GM12878 (cell line): ENCODE data around the gene RPL7A. TPM values are rescaled to one million over a fixed set of nuclear protein-coding genes. Genes with fewer than 3 reads are reported as not detected.

Experiments used
- ATAC-seq: fragments of 200-7000 bp; cut with Tn5 transposase; 3 replicates; pipeline ENCODE4 v1.9.1; 2020; ENCODE audit warnings: mild to moderate bottlenecking, moderate library complexity
- BruUV-seq: library from RNA; stranded (reverse); fragments of 400-500 nt; replicated peaks from 2 replicates; lab custom pipeline; 2021; lab: Mats Ljungman, UMichigan
- CTCF ChIA-PET: fragments of 300-600 bp; sonication (Branson Sonifier 250); formaldehyde crosslinking; extraction: SDS; loops from one replicate; lab custom pipeline; 2021; ENCODE audit warnings: inconsistent platforms; lab: Yijun Ruan, JAX
- POLR2A ChIA-PET: fragments of 350-600 bp; formaldehyde crosslinking; extraction: SDS; loops from one replicate; lab custom pipeline; 2021; ENCODE audit warnings: inconsistent platforms; lab: Charles Lee
- RAD21 ChIA-PET: fragments of 300-600 bp; sonication (Branson Sonifier 250); formaldehyde crosslinking; loops from one replicate; lab custom pipeline; 2023; ENCODE audit warnings: antibody characterized with exemption; ENCODE audit not compliant: unreplicated experiment; lab: Charles Lee
- SMC1A ChIA-PET: fragments of 300-600 bp; sonication (Branson Sonifier 250); formaldehyde crosslinking; loops from one replicate; lab custom pipeline; 2023; ENCODE audit not compliant: unreplicated experiment, uncharacterized antibody; lab: Charles Lee
- DNase-seq: peaks from one replicate; pipeline ENCODE4 v3.0.0-alpha.2; 2011; ENCODE audit warnings: low read depth, low spot score
- FAIRE-seq: peaks from 3 replicates; lab custom pipeline; 2011; peaks lifted over from hg19 to GRCh38; lab: Jason Lieb, UNC
- H2AFZ ChIP-seq: 2 replicates; pipeline ENCODE4 v1.6.0; 2011; ENCODE audit warnings: low read depth, low read length, control low read depth; ENCODE audit not compliant: control insufficient read depth
- H3K27ac ChIP-seq: 2 replicates; pipeline ENCODE4 v1.5.1; 2011; ENCODE audit warnings: control low read depth; ENCODE audit not compliant: control insufficient read depth, insufficient read depth
- H3K27me3 ChIP-seq, 2 experiments: replicated peaks in 1 of 2; 2 replicates each; pipeline versions ENCODE4 v1.6.0 to v1.6.1; 2011; ENCODE audit warnings: low read length in 1 of 2; ENCODE audit not compliant: control insufficient read depth in 2 of 2, insufficient read depth in 2 of 2
- H3K36me3 ChIP-seq, 2 experiments: 2 replicates each; pipeline ENCODE4 v1.5.1; 2011; ENCODE audit warnings: low read length in 1 of 2; ENCODE audit not compliant: control insufficient read depth in 2 of 2, insufficient read depth in 2 of 2
- H3K4me1 ChIP-seq: 2 replicates; pipeline ENCODE4 v1.6.1; 2011; ENCODE audit warnings: mild to moderate bottlenecking, low read length, moderate library complexity, mixed read lengths; ENCODE audit not compliant: control insufficient read depth, insufficient read depth
- H3K4me2 ChIP-seq: 2 replicates; pipeline ENCODE4 v1.6.0; 2011; ENCODE audit warnings: control low read depth; ENCODE audit not compliant: control insufficient read depth, insufficient read depth
- H3K4me3 ChIP-seq: fragments of 200-600 bp; sonication (generic); 2 replicates; pipeline ENCODE4 v1.5.1; 2016
- H3K79me2 ChIP-seq: 2 replicates; pipeline ENCODE4 v1.6.0; 2011; ENCODE audit warnings: low read length; ENCODE audit not compliant: control insufficient read depth, insufficient read depth
- H3K9ac ChIP-seq: 2 replicates; pipeline ENCODE4 v1.8.0; 2011; ENCODE audit warnings: low read length, control low read depth, mixed read lengths; ENCODE audit not compliant: control insufficient read depth, insufficient read depth
- H3K9me3 ChIP-seq: replicated peaks from 3 replicates; pipeline ENCODE4 v1.5.1; 2011; ENCODE audit warnings: mild to moderate bottlenecking, low read length; ENCODE audit not compliant: control insufficient read depth, insufficient read depth
- H4K20me1 ChIP-seq: 2 replicates; pipeline ENCODE4 v1.6.0; 2011; ENCODE audit not compliant: control insufficient read depth, insufficient read depth
- GABPA ChIP-seq: IDR thresholded peaks from 2 replicates; pipeline ENCODE4 v1.6.1; 2014; ENCODE audit warnings: antibody characterized with exemption, low read depth, mild to moderate bottlenecking, inconsistent platforms
- IKZF2 ChIP-seq, 2 experiments: fragments of 450-650 bp; IDR thresholded peaks; 2 replicates each; pipeline ENCODE4 v1.6.1; 2017; ENCODE audit warnings: mild to moderate bottlenecking in 2 of 2, moderate library complexity in 2 of 2
- IRF4 ChIP-seq: IDR thresholded peaks from 2 replicates; pipeline ENCODE4 v1.6.1; 2011; ENCODE audit warnings: low read depth, low read length
- LARP7 ChIP-seq: fragments of 450-650 bp; IDR thresholded peaks from 2 replicates; pipeline ENCODE4 v1.6.1; 2017; ENCODE audit warnings: mild to moderate bottlenecking
- NBN ChIP-seq: fragments of 450-650 bp; IDR thresholded peaks from 2 replicates; pipeline ENCODE4 v1.6.1; 2016
- RAD51 ChIP-seq: fragments of 450-650 bp; IDR thresholded peaks from 2 replicates; pipeline ENCODE4 v1.6.1; 2016; ENCODE audit warnings: moderate library complexity, mild to moderate bottlenecking, inconsistent platforms
- SIN3A ChIP-seq: IDR thresholded peaks from 2 replicates; pipeline ENCODE4 v1.6.1; 2012; ENCODE audit warnings: low read depth, low read length, improper control_type of control experiment
- WRNIP1 ChIP-seq: IDR thresholded peaks from 2 replicates; pipeline ENCODE4 v1.6.1; 2011; ENCODE audit warnings: low read depth, low read length, improper control_type of control experiment, borderline replicate concordance
- ZZZ3 ChIP-seq: IDR thresholded peaks from 2 replicates; pipeline ENCODE4 v1.6.1; 2011; ENCODE audit warnings: low read depth; ENCODE audit not compliant: control insufficient read depth, insufficient read length
- WGBS: methylation state at CpG from one replicate; pipeline ENCODE4 v1.1.6; 2016; ENCODE audit warnings: low lambda C conversion rate; ENCODE audit not compliant: insufficient replicate concordance, insufficient coverage; ENCODE audit errors: missing lambda C conversion rate; 5-methylcytosine and 5-hydroxymethylcytosine counted together
- in situ Hi-C: fragments of 300-500 bp; cut with MboI; formaldehyde crosslinking; loops from 9 replicates; pipeline ENCODE4 v1.14.3; 2018; ENCODE audit warnings: mixed read lengths
- intact Hi-C: fragments of 100-400 bp; cut with micrococcal nuclease; formaldehyde crosslinking; loops from one replicate; pipeline ENCODE4 v1.14.2; 2022; ENCODE audit not compliant: unreplicated experiment
- polyA plus RNA-seq, 11 experiments: library from polyadenylated mRNA; depleted of rRNA in 4 of 11; unstranded in 6 of 11; stranded (reverse) in 5 of 11; fragments of >200 nt; fragmentation: Nextera tagmentation in 4 of 11; fragmentation: Illumina TruSeq in 1 of 11; extraction: Ambion mirVana in 4 of 11; extraction: Trizol in 1 of 11; gene quantifications; 1 replicate in 1 of 11; 2 replicates in 10 of 11; pipeline versions ENCODE4 v1.2.1 to v1.2.3, GENCODE V29; 2011 to 2016; ENCODE audit warnings: inconsistent platforms in 2 of 11, missing spikeins in 2 of 11, low read depth in 1 of 11
- total RNA-seq, 4 experiments: library from RNA; depleted of rRNA in 3 of 4; stranded (reverse); fragments of >200 nt in 3 of 4; fragmentation: Illumina TruSeq in 1 of 4; extraction: Trizol in 1 of 4; gene quantifications; 2 replicates each; pipeline versions ENCODE4 v1.2.1 to v1.2.3, GENCODE V29; 2013 to 2021
- TF ChIP-seq, protein P1 (sequence below): fragments of 150-350 bp; IDR thresholded peaks from 2 replicates; pipeline ENCODE4 v1.6.1; 2016; ENCODE audit warnings: low read depth, low read length
- TF ChIP-seq, protein P2 (sequence below): fragments of 450-650 bp; conservative IDR thresholded peaks from 2 replicates; pipeline ENCODE4 v1.6.1; 2017; ENCODE audit warnings: mild to moderate bottlenecking, moderate library complexity
- TF ChIP-seq, protein P3 (sequence below): fragments of 450-650 bp; IDR thresholded peaks from 2 replicates; pipeline ENCODE4 v1.6.1; 2017; ENCODE audit warnings: mild to moderate bottlenecking, moderate library complexity
- TF ChIP-seq, protein P4 (sequence below): fragments of 450-650 bp; IDR thresholded peaks from 2 replicates; pipeline ENCODE4 v1.6.1; 2014; ENCODE audit warnings: mild to moderate bottlenecking

Gene RPL7A
- total and polyA plus RNA-seq, 10 of the 15 experiments (the other 5 are each of a cell fraction or from before 2014, with no cell fraction given) = 917 to 5,193 (median 3,326) TPM

DNA sequence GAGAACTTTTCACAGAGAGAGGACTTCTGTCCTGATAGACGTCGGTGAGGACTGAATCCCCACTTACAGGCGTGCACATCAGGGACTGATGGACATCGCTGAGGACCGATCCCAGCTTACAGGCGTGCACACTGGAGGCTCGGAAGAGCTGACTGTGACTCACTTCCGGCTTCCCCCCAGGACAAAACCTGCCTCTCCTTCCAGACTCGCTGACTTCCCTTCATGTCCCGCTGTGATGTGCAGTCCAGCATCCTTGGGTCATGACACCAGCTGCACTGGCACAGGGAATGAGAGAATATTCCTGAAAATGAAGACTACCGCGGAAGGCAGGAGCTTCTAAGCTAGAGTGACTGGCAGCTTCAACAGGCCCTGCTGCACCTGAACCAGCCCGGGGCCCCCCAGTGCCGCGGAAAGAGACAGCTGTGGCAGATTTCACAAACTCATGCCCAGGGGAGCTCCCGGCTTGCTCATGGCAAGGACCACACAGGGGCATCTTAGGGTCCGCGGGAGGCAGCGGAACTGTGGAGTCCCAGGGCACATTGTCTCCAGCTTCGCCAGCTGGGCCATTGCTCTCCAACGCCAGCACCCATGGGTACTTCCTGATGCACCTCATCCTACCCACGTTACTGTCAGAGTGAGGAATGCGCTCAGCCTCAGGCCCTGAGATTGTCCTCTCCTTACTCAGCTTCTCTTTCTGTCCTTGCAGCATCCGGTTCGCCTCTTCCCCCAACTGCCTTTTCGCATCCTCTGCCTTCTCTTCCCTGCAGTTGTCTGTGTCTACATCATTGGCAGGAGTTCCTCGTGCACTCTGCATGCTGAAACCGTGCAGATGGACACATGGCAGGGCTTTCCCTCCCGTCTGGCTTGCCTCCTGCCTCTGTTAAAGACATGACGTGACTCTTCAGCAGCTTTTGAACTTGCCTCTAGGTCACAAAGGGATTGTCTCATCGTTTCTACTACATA, 41.5 kb upstream of the RPL7A start:
- Histone ChIP-seq H3K4me1 (no peaks in the 10 kb centered on the region), H3K9me3 (no peaks in the 10 kb centered on the region; the same call in 2 of the 3 replicates), H3K27ac (no peak overlapping the region), H3K79me2 (no peaks in the 10 kb centered on the region), H3K9ac (no peak overlapping the region), H3K36me3 (no peaks in the 10 kb centered on the region), H3K27me3 (no peaks in the 10 kb centered on the region), H2AFZ (no peak overlapping the region), H4K20me1 (no peaks in the 10 kb centered on the region), H3K4me3 (no peak overlapping the region), H3K4me2 (no peak overlapping the region)
- ChIA-PET RAD21 (no interaction called here), CTCF (interaction anchor here (1.3 kb wide), 1 partner anchor 119 kb away, joined by 3 read pairs; no protein-coding TSS in a partner anchor), SMC1A (no interaction called here), POLR2A (no interaction called here)
- ATAC-seq (no peak), FAIRE-seq (no peak), DNase-seq (no peak)
- intact Hi-C loops = no loop called here
- in situ Hi-C loops = no loop called here
- BruUV-seq = no TSS peak
- WGBS = 52% methylated on average over 31 of the region's 31 CpGs
- TF ChIP-seq, protein P1, sequence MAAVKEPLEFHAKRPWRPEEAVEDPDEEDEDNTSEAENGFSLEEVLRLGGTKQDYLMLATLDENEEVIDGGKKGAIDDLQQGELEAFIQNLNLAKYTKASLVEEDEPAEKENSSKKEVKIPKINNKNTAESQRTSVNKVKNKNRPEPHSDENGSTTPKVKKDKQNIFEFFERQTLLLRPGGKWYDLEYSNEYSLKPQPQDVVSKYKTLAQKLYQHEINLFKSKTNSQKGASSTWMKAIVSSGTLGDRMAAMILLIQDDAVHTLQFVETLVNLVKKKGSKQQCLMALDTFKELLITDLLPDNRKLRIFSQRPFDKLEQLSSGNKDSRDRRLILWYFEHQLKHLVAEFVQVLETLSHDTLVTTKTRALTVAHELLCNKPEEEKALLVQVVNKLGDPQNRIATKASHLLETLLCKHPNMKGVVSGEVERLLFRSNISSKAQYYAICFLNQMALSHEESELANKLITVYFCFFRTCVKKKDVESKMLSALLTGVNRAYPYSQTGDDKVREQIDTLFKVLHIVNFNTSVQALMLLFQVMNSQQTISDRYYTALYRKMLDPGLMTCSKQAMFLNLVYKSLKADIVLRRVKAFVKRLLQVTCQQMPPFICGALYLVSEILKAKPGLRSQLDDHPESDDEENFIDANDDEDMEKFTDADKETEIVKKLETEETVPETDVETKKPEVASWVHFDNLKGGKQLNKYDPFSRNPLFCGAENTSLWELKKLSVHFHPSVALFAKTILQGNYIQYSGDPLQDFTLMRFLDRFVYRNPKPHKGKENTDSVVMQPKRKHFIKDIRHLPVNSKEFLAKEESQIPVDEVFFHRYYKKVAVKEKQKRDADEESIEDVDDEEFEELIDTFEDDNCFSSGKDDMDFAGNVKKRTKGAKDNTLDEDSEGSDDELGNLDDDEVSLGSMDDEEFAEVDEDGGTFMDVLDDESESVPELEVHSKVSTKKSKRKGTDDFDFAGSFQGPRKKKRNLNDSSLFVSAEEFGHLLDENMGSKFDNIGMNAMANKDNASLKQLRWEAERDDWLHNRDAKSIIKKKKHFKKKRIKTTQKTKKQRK = no peak
- TF ChIP-seq, protein P2, sequence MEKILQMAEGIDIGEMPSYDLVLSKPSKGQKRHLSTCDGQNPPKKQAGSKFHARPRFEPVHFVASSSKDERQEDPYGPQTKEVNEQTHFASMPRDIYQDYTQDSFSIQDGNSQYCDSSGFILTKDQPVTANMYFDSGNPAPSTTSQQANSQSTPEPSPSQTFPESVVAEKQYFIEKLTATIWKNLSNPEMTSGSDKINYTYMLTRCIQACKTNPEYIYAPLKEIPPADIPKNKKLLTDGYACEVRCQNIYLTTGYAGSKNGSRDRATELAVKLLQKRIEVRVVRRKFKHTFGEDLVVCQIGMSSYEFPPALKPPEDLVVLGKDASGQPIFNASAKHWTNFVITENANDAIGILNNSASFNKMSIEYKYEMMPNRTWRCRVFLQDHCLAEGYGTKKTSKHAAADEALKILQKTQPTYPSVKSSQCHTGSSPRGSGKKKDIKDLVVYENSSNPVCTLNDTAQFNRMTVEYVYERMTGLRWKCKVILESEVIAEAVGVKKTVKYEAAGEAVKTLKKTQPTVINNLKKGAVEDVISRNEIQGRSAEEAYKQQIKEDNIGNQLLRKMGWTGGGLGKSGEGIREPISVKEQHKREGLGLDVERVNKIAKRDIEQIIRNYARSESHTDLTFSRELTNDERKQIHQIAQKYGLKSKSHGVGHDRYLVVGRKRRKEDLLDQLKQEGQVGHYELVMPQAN = no peak
- TF ChIP-seq WRNIP1 (no peak), RAD51 (no peak), IKZF2 (IDR thresholded peaks at IDR 0.05) (no peak), LARP7 (no peak), GABPA (no peak), NBN (no peak), ZZZ3 (no peak), SIN3A (no peak), IRF4 (no peak)
- TF ChIP-seq, protein P3, sequence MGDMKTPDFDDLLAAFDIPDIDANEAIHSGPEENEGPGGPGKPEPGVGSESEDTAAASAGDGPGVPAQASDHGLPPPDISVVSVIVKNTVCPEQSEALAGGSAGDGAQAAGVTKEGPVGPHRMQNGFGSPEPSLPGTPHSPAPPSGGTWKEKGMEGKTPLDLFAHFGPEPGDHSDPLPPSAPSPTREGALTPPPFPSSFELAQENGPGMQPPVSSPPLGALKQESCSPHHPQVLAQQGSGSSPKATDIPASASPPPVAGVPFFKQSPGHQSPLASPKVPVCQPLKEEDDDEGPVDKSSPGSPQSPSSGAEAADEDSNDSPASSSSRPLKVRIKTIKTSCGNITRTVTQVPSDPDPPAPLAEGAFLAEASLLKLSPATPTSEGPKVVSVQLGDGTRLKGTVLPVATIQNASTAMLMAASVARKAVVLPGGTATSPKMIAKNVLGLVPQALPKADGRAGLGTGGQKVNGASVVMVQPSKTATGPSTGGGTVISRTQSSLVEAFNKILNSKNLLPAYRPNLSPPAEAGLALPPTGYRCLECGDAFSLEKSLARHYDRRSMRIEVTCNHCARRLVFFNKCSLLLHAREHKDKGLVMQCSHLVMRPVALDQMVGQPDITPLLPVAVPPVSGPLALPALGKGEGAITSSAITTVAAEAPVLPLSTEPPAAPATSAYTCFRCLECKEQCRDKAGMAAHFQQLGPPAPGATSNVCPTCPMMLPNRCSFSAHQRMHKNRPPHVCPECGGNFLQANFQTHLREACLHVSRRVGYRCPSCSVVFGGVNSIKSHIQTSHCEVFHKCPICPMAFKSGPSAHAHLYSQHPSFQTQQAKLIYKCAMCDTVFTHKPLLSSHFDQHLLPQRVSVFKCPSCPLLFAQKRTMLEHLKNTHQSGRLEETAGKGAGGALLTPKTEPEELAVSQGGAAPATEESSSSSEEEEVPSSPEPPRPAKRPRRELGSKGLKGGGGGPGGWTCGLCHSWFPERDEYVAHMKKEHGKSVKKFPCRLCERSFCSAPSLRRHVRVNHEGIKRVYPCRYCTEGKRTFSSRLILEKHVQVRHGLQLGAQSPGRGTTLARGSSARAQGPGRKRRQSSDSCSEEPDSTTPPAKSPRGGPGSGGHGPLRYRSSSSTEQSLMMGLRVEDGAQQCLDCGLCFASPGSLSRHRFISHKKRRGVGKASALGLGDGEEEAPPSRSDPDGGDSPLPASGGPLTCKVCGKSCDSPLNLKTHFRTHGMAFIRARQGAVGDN = no peak
- TF ChIP-seq, protein P4, sequence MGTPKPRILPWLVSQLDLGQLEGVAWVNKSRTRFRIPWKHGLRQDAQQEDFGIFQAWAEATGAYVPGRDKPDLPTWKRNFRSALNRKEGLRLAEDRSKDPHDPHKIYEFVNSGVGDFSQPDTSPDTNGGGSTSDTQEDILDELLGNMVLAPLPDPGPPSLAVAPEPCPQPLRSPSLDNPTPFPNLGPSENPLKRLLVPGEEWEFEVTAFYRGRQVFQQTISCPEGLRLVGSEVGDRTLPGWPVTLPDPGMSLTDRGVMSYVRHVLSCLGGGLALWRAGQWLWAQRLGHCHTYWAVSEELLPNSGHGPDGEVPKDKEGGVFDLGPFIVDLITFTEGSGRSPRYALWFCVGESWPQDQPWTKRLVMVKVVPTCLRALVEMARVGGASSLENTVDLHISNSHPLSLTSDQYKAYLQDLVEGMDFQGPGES = no peak
